G401.6 (cell line): ENCODE measurements around the gene GALNT6.

Experiments used
- FAIRE-seq: peaks from 2 replicates; lab custom pipeline; 2012; peaks lifted over from hg19 to GRCh38; lab: Jason Lieb, UNC

The GALNT6 gene

DNA sequence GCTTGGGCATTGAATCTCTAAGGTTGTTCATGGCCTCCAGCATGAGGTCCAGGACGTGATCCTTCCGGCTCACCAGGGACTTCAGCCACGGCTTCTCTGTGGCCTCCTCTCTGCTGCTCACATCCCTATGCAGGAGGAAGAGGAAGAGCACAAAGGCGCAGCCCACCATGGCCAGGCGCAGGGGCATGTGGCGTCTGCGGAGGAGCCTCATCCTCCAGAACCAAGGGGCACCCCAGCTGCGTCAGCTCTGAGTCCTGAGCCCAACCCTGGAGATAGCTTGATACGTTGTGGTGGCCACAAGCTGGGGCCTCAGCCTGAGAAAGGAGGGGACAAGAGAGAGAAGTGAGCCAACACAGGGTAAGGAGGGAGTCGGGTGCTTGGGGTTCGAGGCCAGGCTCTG lies 11.6 kb downstream of the GALNT6 start:
- no peak for FAIRE-seq

DNA sequence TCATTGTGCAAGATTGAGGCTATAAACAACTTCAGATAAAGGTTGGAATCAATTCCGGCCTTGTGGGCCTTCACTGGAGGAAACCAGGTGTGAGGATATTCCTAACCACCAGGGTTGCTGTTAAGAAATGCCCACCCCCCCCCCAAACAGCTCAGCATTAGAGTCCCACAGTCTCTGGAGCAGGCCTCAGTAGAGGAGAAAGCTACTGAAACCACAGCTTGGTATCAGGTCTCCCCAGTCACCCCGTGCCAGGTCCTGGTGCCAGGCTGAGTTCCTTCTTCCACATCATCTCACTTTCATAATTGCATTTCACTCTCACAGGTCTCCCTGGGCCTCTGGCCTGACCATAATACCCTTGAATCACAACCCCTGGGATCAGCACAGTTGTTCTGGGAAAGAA lies 12.5 kb downstream of the GALNT6 start:
- no peak for FAIRE-seq

DNA sequence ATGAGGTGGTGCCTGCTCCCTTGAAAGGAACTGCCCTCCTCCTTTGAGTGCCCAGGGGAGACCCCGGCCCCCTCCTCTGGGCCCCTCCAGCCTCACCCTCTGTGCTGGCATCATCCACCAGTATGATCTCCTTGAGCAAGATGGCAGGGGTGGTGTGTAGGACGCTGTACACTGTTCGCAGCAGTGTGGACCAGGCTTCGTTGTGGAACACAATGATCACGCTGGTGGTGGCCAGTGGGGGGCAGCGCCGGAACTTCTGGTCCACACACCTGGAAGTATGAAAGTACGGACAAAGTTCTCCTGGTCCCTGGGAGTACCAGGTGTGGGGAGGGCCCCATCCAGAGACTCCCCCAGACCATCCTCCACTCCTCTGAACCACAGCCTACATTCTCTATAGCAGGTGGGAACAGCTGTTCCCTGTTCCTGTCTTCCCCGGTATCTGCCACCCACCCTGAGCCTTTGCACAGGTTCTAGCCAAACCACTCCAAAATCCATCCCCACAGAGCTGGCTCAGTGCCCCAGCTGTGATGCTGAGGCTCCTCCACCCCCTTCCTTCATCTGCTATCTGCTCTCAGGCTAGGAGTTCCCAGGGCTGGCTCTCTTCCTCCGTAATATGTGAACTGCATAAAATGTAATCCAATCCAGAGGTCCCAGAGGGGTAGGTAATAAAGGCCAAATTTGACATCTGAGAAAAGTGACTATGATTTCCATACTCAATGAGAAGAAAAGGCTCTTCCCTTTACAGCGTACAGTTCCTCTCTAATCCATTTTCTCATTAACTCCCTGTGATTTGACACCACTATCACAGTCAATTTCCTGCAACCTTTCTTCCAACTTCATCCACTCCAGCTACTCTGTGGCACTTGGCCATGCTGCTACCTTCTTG lies 13.9 kb downstream of the GALNT6 start:
- no peak for FAIRE-seq

DNA sequence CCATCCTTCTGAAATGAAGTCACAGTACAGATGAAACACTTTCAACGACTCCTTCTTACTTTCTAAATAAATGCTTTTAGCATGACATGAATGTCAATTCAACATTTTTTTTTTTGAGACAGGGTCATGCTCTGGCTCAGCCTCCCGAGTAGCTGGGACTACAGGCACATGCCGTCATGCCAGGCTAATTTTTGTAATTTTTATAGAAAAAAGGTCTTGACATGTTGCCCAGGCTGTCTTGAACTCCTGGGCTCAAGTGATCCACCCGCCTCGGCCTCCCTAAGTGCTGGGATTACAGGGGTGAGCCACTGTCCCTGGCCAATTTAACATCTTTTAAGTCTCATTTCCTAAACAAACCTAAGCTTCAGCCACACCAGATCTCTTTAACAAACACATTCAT lies 16.4 kb downstream of the GALNT6 start:
- no peak for FAIRE-seq

DNA sequence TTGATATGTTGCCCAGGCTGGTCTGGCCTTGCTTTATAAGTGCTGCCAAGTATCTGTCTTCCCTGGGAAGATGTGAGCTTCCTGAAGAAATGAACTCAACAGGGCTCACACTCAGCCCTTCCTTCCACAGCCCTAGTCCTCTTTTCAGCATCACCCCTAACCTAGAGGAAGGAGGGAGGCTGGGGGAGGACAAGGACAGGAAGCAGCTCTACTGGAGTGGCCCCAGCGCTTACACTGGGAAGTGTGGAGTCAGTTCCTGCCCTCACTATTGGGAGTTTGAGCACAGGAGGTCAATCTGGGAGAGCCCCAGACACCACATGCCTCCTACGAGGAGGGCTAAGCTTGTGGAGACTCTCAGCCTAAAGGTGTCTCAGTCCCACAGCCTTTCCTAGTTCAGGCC lies 16.8 kb downstream of the GALNT6 start:
- no peak for FAIRE-seq

DNA sequence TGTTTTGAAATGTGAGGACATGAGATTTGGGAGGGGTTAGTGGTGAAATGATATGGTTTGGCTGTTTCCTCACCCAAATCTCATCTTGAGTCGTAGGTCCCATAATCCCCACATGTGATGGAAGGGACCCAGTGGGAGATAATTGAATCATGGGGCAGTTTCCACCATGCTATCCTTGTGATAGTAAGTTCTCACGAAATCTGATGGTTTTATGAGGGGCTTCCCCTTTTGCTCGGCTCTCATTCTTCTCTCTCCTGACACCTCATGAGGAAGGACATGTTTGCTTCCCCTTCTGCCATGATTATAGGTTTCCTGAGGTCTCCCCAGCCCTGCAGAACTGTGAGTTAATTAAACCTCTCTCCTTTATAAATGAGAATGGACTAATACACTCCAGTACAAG lies 18.0 kb downstream of the GALNT6 start:
- no peak for FAIRE-seq

DNA sequence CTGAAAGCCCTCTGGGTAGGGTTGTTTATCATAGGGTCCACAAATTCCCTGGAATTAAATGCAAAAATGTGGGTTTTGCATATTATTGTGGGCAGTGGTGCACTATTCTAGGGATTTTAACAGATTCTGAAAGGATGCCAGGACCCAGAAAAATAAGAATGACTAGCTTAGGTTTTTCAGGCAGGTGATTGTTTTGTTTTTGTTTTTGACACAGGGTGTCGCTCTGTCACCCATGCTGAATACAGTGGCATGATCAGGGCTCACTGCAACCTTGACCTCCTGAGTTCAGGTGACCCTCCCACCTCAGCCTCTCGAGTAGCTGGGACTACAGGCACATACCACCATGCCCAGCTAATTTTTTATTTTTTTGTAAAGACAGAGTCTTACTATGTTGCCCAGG lies 19.2 kb downstream of the GALNT6 start:
- FAIRE-seq = no peak

DNA sequence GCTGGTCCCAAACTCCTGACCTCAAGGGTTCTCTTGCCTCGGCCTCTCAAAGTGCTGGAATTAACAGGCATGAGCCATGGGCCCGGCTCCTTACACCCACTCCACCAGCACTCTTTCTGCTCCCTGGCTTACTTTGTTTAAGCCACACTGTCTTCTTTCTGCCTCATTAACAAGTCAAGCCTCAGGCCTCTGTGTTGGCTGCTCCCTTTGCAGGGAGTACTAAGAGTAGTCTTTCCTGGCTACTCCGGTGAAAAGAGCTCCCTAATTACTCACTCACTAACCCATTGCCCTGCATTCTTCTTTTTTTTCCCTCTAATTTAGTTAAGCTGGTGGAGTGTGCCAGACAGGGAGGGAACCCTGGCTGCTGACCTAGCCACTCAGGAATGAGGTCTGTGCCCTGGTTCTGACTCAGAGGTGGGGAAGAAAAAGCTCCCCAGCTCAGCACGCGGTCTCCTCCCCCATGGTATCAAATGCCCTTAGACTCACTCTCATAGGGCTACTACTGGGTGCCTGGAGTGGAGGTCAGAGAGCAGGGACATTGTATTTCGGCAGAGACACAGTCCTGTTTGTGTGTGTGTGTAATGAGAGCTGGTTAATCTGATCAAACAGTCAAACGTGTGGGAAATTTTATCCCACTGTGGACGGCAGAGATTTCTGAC lies 19.8 kb downstream of the GALNT6 start:
- peak; percentile 23 for FAIRE-seq

DNA sequence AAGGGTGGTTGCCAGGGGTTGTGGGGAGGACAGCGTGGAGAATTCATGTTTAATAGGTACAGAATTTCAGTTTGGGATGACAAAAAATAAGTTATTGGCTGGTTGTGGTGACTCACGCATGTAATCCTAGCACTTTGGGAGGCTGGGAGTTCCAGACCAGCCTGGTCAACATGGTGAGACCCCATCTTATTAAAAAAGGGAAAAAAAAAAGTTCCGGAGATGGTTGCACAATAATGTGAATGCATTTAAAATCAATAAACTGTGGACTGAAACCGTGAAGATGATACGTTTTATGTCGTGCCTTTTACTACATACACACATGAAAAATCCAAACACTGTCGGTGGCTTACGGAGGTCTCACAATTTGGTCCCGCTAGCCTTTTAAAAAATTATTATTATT lies 20.5 kb downstream of the GALNT6 start:
- FAIRE-seq = no peak

DNA sequence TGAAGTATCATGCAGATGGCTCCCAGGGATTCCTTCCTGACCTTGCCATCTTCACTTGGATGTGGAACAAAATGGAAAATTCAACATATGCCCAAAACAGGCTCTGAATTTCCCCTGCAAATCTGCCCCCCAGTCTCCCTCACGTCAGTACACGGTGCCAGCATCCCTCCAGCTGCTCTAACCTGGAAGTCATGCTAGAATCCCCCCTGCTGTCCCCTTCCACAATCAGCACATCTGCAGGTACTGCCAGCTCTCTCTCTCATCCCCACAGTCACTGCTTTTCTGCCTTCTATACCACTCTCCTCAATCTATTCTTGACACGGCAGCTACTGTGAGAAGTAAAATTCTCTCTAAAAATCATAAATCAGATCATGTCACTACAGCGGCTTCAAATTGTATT lies 21.6 kb downstream of the GALNT6 start:
- no peak for FAIRE-seq

DNA sequence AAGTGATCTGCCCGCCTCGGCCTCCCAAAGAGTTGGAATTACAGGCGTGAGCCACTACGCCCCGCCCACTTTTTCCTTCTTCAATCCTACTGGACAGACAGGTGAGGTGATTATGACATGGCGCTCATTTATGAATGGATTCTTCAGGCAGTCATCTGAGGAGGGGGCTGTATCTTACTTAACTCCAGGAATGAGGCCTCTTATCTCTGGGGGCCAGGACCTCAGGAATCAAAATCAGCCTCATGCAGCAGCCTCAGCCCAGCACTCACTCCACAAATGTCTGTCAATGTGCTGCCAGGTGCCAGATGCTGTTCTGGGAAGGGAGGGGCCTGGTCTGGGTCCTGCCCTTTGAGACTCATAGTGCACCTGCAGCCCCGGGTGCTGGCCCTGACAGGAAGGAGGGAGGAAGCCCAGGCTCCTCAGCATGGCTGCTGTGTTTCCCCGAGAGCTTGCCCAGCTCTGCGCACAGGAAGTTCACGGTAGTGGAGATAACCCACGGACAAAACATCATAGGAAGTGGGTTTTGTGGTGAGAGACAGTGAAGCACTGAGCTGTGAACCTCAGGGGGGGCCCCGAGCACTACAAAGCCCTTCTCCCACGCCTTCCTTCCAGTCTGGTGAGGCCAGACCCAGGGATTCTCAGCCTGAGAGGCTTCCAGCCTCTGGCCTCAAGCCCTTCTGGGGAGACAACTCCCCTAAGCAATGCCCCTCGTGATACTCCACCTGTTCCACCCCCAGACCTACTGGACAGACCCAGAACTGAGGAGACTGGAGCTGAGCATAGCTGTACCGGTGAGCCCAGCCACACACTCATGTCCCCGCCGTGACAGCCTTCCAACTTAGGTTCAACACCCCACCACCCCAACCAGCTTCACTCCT lies 22.3 kb downstream of the GALNT6 start:
- no peak for FAIRE-seq

DNA sequence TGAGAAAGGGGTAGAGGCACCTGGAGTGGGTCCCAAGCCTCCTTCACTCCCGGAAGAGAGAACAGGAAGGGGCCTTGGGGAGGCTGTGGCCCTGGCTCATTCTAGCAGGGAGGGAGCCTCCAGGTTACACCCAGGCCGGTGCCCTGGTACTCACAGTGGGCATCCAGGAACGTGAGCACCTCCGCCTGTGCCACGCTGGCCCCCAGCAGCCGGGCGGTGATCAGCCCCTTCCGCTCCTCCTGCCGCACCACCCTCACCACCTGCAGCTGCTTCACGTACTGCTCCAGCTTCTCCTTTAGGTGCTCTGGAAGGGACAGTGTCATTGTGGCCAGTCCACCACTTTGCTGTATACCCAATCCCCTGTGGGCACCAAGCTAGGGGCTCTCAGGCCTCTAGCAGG lies 25.9 kb downstream of the GALNT6 start:
- no peak for FAIRE-seq

DNA sequence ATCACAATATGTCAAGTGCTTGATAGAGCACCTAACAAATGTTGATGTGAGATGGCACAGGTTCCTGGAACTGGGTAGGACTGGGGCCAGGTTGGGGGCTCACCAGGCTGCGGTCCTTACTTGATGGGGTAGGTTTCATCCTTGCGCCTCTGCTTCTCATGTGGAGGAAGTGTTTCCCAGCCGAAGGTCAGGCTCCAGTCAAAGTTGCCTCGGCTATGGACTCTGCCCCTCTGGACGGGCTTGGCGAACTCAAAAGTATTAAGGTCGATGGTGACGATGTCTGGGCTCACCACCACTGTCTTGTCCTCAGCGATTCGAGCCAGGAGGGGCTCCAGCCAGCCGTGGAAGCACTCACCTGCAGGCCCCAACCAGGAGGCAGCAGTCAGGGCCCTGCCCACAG lies 27.2 kb downstream of the GALNT6 start:
- FAIRE-seq = no peak

DNA sequence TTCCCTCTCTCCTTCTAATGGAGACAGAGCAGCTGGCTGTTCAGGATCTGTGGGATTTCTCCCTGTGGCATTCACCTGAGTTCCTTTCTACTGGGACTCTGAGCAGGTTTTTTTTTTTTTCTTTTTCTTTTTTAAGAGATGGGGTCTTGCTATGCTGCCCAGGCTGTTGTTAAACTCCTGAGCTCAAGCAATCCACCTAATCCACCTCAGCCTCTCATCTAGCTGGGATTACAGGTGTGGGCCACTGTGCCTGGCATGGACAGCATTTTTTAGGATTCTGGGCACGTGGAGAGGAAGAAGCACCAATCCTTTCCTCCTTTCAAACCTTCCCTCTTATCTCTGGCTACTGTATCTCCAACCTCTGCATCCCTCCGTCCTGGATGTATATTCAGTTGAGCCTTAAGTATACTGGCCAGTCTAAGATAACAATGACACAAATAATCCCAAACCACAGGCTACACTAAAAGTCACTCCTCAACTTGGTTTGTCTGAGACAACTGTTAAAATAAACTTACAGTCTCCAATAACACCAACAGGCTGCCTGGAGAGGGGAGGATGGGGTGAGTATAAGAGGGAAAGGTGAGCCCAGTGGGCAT lies 28.4 kb downstream of the GALNT6 start:
- FAIRE-seq = no peak

DNA sequence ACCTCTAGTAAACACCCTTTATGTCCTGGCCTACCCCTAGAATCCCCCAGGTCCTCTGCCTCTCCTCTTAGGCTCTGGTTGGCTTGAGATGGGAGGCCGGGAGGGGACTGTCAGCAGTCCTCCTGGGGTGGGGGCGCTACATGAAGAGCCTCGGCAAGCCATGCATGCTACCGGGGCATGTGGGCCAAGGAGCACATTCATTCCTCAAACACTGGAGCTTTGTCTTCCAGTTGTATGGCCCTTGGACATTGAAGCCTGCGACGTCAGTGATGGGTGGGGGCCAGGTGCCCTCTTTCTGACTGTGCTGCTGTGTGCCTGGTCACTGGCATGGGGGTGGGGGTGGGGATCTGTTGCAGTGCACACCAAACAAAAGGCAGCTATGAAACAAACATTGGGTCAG lies 28.9 kb downstream of the GALNT6 start:
- FAIRE-seq = no peak

DNA sequence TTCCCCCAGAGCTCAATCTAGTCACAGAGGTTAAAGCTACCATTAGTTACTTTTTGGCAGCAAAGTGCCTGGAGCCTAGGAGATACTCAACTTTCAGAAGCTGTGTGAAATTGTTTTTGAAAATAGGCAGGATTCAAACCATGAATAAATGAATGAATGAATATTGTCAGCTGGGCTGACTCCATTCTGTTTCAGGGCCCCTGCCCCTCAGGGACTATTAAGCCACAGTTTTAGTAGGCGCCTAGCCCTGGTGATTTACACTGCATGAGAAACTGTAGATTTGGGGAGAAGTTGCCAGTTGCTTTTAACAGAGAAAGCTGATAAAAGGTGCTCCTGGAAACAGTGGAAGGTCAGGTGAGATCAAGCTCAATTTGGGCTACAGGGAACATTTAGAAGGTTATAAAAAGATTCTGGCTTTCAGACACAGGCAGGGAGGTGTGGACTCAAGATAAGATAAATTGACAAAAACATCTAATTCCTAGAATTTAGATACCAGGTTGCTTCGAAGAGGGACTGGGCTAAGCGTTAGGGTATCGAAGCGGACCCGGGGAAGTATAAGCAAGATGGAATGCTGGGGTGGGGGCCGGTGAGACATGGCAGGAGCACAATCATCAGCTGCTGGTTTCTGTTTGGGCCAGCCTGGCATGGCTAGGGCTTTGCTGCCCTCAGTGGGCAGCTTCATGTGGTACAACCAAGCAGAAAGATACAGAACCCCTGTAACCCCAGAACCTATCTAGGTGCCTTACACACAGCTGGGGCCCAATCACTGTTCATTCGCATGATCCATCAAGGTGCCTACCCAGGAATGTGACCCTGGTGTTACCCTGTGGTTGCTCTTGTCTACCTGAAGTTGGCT lies 29.8 kb downstream of the GALNT6 start:
- no peak for FAIRE-seq

DNA sequence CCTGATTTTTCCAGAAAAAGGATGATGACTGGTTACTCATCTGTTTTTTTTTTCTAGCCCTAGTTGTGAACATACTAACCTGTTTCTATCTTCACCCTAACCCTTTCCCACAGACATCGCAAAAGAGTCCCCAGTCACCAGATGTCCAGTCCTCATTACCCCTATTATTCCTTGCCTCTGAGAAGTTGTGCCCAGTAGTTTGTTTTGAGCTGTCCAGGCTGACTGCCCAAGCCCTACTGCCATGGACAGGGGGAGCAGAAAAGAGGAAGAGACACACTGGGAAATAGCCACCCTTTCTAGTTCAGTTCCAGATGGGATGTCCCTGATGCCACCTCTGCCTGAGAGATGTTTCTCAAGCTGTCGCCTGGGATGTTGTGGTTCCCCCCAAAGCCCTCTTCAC lies 30.9 kb downstream of the GALNT6 start:
- FAIRE-seq = no peak

DNA sequence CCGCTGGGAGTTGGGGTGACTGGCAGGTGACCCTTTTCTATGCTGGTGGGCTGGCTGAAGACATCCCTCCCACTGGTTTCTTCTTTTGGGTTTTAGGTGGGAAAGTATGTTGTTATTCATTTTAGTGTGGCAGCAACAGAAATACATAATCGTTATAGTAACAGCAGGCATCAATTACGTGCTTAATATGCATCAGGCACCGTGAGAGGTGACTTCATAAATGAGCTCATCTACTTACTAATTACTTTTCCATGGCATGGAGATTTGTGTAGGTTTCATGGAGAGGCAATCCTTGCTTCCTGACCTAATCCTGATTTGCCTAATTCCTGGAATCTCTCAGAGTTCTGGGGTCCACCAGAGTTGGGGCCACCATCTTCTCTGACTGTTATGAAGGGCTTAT lies 31.4 kb downstream of the GALNT6 start:
- no peak for FAIRE-seq

DNA sequence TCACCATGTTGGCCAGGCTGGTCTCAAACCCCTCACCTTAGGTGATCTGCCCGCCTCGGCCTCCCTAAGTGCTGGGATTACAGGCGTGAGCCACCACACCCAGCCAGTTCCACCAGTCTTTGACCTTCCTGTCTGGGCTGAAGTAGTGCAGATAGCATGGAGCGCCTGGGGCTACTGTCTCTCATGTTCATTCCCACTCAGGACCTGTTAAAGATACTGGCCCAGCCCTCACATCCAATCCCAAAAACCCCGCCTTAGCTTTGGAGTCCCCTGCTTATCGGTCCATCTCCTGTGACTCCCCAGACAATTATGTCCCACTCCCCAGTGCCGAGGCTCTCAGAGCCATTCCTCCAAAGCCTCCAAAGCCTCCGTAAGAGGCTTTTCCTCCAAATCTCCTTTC lies 32.7 kb downstream of the GALNT6 start:
- no peak for FAIRE-seq

DNA sequence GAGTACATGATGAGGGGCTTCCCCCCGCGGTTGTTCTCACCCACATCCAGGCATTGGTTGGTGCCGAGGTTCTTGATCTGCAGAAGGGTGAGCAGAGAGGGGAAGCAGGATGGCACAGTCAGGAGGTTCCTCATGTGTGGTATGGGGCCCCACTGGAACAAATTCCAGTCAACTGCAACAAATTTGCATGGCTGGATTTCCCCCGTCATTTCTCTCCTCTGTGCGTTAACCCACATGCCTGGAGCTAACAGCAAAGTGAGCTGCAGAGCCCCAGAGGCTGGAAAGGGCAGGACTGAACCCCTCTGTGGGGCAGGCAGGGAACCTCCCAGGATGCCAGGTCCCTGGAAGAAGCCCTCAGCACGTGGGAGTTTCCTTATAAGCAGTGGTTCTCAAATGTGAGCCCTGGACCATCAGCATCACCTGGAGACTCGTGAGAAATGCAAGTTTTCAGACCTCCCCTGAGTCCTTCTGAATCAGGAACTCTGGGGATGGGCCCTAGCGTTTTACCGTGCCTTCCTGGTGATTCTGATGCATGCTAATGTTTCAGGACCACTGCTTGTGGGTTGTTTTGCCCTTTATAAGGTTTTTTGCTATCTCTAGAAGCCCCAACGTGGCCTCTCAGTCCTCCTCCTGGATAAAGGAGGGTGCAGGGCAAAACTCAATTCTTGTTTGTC lies 33.7 kb downstream of the GALNT6 start:
- no peak for FAIRE-seq

DNA sequence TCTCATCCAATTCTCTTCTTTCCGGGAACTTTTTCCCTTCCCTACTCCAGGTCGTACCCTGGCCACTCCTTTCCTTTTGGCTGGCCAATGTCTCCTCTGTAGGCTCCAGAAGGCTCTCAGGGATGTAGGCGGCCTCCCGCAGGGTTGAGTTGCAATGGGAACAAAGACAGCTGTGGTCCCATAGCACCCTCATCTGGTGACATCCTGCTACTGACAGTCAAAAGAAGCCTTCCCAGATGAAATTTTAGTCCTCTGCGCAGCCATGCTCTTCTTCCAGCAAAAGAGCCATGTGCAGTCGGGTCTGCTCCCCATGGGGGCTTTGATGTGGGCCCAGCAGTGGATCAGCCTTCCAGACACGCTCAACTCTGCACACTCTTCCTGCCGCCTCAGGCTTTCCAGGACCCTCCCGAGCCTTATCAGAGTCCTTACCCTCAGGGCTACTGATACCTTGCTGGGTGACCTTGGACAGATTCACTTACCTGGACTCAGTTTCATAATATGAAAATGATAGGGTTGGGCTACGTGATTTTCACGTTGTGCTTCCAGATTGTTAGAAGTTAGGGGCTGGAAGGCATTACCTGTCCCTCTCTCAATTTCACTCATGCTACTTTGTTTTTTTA lies 39.2 kb downstream of the GALNT6 start:
- no peak for FAIRE-seq
